HepG2 (cell line): ENCODE measurements around the gene DENND5A. TPM values are rescaled to one million over a fixed set of nuclear protein-coding genes. Genes with fewer than 3 reads are reported as not detected.

Experiments used
- HCFC1 ChIP-seq: fragments of 150-350 bp; IDR thresholded peaks from 2 replicates; pipeline ENCODE4 v1.6.1; 2014; ENCODE audit warnings: low read depth, low read length
- HNF4A ChIP-seq: sonication (generic); formaldehyde crosslinking; IDR thresholded peaks from 2 replicates; pipeline ENCODE4 v1.4.0; 2020; ENCODE audit warnings: missing genetic modification reagents
- HOXA7 ChIP-seq: sonication (generic); formaldehyde crosslinking; IDR thresholded peaks from 2 replicates; pipeline ENCODE4 v1.8.1; 2022; ENCODE audit warnings: mild to moderate bottlenecking, missing genetic modification reagents, moderate library complexity
- MXD1 ChIP-seq: sonication (generic); formaldehyde crosslinking; IDR thresholded peaks from 2 replicates; pipeline ENCODE4 v1.4.0; 2020; ENCODE audit warnings: mild to moderate bottlenecking, missing genetic modification reagents
- SALL1 ChIP-seq: sonication (generic); formaldehyde crosslinking; IDR thresholded peaks from 2 replicates; pipeline ENCODE4 v1.8.0; 2022; ENCODE audit warnings: mild to moderate bottlenecking, missing genetic modification reagents
- SAP130 ChIP-seq: IDR thresholded peaks from 2 replicates; pipeline ENCODE4 v1.6.1; 2016; ENCODE audit warnings: low read depth
- ZFP62 ChIP-seq: sonication (generic); formaldehyde crosslinking; IDR thresholded peaks from 2 replicates; pipeline ENCODE4 v1.4.0; 2020; ENCODE audit warnings: missing genetic modification reagents
- ZNF501 ChIP-seq: sonication (generic); formaldehyde crosslinking; IDR thresholded peaks from 2 replicates; pipeline ENCODE4 v1.5.1; 2020; ENCODE audit warnings: mild to moderate bottlenecking, moderate library complexity, missing genetic modification reagents
- ZSCAN25 ChIP-seq: sonication (generic); formaldehyde crosslinking; IDR thresholded peaks from 2 replicates; pipeline ENCODE4 v1.8.0; 2022; ENCODE audit warnings: mild to moderate bottlenecking, missing genetic modification reagents
- polyA plus RNA-seq, 8 experiments: library from polyadenylated mRNA; depleted of rRNA in 3 of 8; stranded (reverse) in 7 of 8; unstranded in 1 of 8; fragments of >200 nt; fragmentation: Illumina TruSeq in 4 of 8; extraction: Trizol in 4 of 8; gene quantifications; 2 replicates each; pipeline versions ENCODE4 v1.2.1 to v1.2.3, GENCODE V29; 2011 to 2016; ENCODE audit warnings: low read depth in 4 of 8, missing spikeins in 1 of 8, mixed read lengths in 1 of 8; ENCODE audit not compliant: insufficient read depth in 1 of 8
- total RNA-seq, 5 experiments: library from RNA; depleted of rRNA; stranded (reverse); fragments of >200 nt; fragmentation: Illumina TruSeq; extraction: Trizol; gene quantifications; 2 replicates each; pipeline ENCODE4 v1.2.3, GENCODE V29; 2016; ENCODE audit warnings: low read depth in 1 of 5
- TF ChIP-seq, protein P1 (sequence below): sonication (generic); formaldehyde crosslinking; IDR thresholded peaks from 2 replicates; pipeline ENCODE4 v1.5.1; 2020; ENCODE audit warnings: mild to moderate bottlenecking, moderate library complexity, missing genetic modification reagents
- TF ChIP-seq, protein P2 (sequence below): IDR thresholded peaks from 2 replicates; pipeline ENCODE4 v1.6.1; 2016; ENCODE audit warnings: missing compliant biosample characterization, missing genetic modification reagents, borderline replicate concordance
- TF ChIP-seq, protein P3 (sequence below): sonication (generic); formaldehyde crosslinking; IDR thresholded peaks from 2 replicates; pipeline ENCODE4 v1.4.0; 2020; ENCODE audit warnings: missing genetic modification reagents, borderline replicate concordance

Gene DENND5A
- total and polyA plus RNA-seq, 2 of the 13 experiments (the other 11 are each of a cell fraction or from before 2014, with no cell fraction given), result 63.3 to 145 TPM

GRCh38 chr11:9104580-9104979 is 160.6 kb downstream of the DENND5A start (continued):
- TF ChIP-seq MXD1 (CRISPR knock-in tag), result no peak
- peak; percentile 55 for TF ChIP-seq HNF4A
- TF ChIP-seq, protein P1, sequence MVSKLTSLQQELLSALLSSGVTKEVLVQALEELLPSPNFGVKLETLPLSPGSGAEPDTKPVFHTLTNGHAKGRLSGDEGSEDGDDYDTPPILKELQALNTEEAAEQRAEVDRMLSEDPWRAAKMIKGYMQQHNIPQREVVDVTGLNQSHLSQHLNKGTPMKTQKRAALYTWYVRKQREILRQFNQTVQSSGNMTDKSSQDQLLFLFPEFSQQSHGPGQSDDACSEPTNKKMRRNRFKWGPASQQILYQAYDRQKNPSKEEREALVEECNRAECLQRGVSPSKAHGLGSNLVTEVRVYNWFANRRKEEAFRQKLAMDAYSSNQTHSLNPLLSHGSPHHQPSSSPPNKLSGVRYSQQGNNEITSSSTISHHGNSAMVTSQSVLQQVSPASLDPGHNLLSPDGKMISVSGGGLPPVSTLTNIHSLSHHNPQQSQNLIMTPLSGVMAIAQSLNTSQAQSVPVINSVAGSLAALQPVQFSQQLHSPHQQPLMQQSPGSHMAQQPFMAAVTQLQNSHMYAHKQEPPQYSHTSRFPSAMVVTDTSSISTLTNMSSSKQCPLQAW (CRISPR knock-in tag), result peak; percentile 53; the same call in 1 of the 2 replicates
- TF ChIP-seq ZFP62 (CRISPR knock-in tag), result no peak
- no peak for TF ChIP-seq HOXA7 (CRISPR knock-in tag)
- TF ChIP-seq SAP130, result peak; percentile 48; the same call in 1 of the 2 replicates
- peak; percentile 77 for TF ChIP-seq ZSCAN25 (CRISPR knock-in tag)
- TF ChIP-seq SALL1 (CRISPR knock-in tag), result peak; percentile 52; the same call in 1 of the 2 replicates
- TF ChIP-seq, protein P2, sequence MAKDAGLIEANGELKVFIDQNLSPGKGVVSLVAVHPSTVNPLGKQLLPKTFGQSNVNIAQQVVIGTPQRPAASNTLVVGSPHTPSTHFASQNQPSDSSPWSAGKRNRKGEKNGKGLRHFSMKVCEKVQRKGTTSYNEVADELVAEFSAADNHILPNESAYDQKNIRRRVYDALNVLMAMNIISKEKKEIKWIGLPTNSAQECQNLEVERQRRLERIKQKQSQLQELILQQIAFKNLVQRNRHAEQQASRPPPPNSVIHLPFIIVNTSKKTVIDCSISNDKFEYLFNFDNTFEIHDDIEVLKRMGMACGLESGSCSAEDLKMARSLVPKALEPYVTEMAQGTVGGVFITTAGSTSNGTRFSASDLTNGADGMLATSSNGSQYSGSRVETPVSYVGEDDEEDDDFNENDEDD (CRISPR knock-in tag), result peak; percentile 47; the same call in 1 of the 2 replicates
- TF ChIP-seq, protein P3, sequence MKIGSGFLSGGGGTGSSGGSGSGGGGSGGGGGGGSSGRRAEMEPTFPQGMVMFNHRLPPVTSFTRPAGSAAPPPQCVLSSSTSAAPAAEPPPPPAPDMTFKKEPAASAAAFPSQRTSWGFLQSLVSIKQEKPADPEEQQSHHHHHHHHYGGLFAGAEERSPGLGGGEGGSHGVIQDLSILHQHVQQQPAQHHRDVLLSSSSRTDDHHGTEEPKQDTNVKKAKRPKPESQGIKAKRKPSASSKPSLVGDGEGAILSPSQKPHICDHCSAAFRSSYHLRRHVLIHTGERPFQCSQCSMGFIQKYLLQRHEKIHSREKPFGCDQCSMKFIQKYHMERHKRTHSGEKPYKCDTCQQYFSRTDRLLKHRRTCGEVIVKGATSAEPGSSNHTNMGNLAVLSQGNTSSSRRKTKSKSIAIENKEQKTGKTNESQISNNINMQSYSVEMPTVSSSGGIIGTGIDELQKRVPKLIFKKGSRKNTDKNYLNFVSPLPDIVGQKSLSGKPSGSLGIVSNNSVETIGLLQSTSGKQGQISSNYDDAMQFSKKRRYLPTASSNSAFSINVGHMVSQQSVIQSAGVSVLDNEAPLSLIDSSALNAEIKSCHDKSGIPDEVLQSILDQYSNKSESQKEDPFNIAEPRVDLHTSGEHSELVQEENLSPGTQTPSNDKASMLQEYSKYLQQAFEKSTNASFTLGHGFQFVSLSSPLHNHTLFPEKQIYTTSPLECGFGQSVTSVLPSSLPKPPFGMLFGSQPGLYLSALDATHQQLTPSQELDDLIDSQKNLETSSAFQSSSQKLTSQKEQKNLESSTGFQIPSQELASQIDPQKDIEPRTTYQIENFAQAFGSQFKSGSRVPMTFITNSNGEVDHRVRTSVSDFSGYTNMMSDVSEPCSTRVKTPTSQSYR (CRISPR knock-in tag), result no peak
- TF ChIP-seq HCFC1, result no peak
- peak; percentile 42; the same call in 1 of the 2 replicates for TF ChIP-seq ZNF501 (CRISPR knock-in tag)
- TF ChIP-seq, all 625 proteins: peak for 25
